Colonic mucosa (tissue), 4 donors: Measurements from ENCODE around the gene CACNG4. TPM values are rescaled to one million over a fixed set of nuclear protein-coding genes. Genes with fewer than 3 reads are reported as not detected.

ENCODE experiments used
- DNase-seq: peaks from one replicate; pipeline ENCODE4 v3.0.0-alpha.2; 2020
- H3K27ac ChIP-seq: fragments of 200-600 bp; one replicate; pipeline ENCODE4 v1.8.0; 2021
- H3K27me3 ChIP-seq: fragments of 200-600 bp; one replicate; pipeline ENCODE4 v1.8.0; 2021
- H3K36me3 ChIP-seq: fragments of 200-600 bp; one replicate; pipeline ENCODE4 v1.8.0; 2021
- H3K4me1 ChIP-seq: fragments of 200-600 bp; one replicate; pipeline ENCODE4 v1.8.0; 2021; ENCODE audit warnings: mild to moderate bottlenecking
- H3K4me3 ChIP-seq: fragments of 200-600 bp; one replicate; pipeline ENCODE4 v1.8.0; 2021
- H3K9ac ChIP-seq, 2 donors: one replicate each; pipeline ENCODE4 v1.7.0; 2013; ENCODE audit warnings: control low read depth in 2 of 2, low read depth in 2 of 2, low read length in 2 of 2
- H3K9me3 ChIP-seq: fragments of 200-600 bp; one replicate; pipeline ENCODE4 v1.8.0; 2021
- intact Hi-C: fragments of 100-400 bp; cut with DNase I; formaldehyde crosslinking; loops from one replicate; pipeline ENCODE4 v1.14.1; 2022
- total RNA-seq, 2 donors: library from RNA; stranded (reverse); fragmentation: NEBNext Ultra II Directional in 1 of 2; extraction: Animal tissue kit (Norgen Biotek cat#: 25700) in 1 of 2; gene quantifications; one replicate each; pipeline ENCODE4 v1.2.1, GENCODE V29; 2021
- TF ChIP-seq, protein P1 (sequence below): fragments of 200-600 bp; IDR thresholded peaks from one replicate; pipeline ENCODE4 v1.8.0; 2022; ENCODE audit warnings: antibody characterized with exemption, mild to moderate bottlenecking
- donor health status: healthy.
- donor health status: DM: no; HTN: no; CAD: no.
- donor health status: DM: no; HTN: no; CAD: no.

Gene CACNG4
- total RNA-seq, 2 donors from 2014 or later: 0.20 to 0.35 TPM

DNA sequence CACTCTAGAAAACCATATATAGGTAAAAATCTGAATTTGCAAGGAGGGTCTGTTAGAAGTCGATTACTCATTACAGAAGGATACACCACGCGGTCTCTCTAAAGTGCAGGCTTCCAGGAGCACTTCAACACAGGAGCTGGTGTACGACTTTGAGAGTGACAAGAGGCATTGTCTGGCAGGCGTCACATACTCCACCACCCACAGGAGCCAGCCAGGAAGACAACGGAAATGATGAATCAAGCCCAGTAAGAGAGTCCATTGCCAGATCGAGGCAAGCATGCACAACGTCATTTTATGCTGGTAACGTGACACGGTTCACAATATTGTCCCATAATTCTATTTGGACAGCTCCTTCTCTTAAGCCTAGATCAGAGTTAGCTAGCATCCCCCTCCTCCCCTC, 15.0 kb upstream of the CACNG4 start:
- Histone ChIP-seq H3K4me3 (no peak overlapping the region), H3K27me3 (no peaks in the 10 kb centered on the region)
- DNase-seq: no peak

DNA sequence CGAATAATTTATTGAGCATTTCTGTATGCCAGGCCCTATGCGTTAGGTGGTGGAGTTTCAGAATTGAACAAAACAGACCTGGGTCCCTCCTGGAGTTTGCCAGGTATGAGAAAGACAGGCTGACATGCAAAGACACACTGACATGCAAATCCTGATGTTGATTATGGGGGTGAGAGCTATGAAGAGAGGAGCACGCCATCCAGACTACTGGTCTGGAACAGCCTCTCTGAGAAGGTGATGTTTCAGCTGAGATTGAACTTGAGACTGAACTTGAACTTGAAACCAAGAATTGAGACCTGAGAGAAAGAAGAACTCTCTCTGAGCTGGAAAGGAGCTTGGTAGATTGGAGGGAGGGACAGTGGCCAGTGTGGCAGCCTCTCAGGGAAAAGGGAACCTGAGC, 14.2 kb upstream of the CACNG4 start:
- peaks cover 8% of the 10 kb centered on the region for H3K4me1 ChIP-seq
- H3K4me3 ChIP-seq: no peak overlapping the region
- TF ChIP-seq, protein P1, sequence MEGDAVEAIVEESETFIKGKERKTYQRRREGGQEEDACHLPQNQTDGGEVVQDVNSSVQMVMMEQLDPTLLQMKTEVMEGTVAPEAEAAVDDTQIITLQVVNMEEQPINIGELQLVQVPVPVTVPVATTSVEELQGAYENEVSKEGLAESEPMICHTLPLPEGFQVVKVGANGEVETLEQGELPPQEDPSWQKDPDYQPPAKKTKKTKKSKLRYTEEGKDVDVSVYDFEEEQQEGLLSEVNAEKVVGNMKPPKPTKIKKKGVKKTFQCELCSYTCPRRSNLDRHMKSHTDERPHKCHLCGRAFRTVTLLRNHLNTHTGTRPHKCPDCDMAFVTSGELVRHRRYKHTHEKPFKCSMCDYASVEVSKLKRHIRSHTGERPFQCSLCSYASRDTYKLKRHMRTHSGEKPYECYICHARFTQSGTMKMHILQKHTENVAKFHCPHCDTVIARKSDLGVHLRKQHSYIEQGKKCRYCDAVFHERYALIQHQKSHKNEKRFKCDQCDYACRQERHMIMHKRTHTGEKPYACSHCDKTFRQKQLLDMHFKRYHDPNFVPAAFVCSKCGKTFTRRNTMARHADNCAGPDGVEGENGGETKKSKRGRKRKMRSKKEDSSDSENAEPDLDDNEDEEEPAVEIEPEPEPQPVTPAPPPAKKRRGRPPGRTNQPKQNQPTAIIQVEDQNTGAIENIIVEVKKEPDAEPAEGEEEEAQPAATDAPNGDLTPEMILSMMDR: no peak
- H3K36me3 ChIP-seq: no peaks in the 10 kb centered on the region
- no peak for DNase-seq
- H3K27me3 ChIP-seq: no peaks in the 10 kb centered on the region
- H3K9me3 ChIP-seq: no peaks in the 10 kb centered on the region
- H3K27ac ChIP-seq: no peak overlapping the region
- H3K9ac ChIP-seq: no peak overlapping the region
- intact Hi-C loops: no loop called here

More for the DNA sequence above, 15.0 kb upstream of the CACNG4 start:
- TF ChIP-seq, protein P1: no peak
- no peak overlapping the region for H3K27ac ChIP-seq
- H3K9me3 ChIP-seq: no peaks in the 10 kb centered on the region
- no peak overlapping the region for H3K9ac ChIP-seq
- H3K36me3 ChIP-seq: no peaks in the 10 kb centered on the region
- intact Hi-C loops: no loop called here
- peaks cover 8% of the 10 kb centered on the region for H3K4me1 ChIP-seq

DNA sequence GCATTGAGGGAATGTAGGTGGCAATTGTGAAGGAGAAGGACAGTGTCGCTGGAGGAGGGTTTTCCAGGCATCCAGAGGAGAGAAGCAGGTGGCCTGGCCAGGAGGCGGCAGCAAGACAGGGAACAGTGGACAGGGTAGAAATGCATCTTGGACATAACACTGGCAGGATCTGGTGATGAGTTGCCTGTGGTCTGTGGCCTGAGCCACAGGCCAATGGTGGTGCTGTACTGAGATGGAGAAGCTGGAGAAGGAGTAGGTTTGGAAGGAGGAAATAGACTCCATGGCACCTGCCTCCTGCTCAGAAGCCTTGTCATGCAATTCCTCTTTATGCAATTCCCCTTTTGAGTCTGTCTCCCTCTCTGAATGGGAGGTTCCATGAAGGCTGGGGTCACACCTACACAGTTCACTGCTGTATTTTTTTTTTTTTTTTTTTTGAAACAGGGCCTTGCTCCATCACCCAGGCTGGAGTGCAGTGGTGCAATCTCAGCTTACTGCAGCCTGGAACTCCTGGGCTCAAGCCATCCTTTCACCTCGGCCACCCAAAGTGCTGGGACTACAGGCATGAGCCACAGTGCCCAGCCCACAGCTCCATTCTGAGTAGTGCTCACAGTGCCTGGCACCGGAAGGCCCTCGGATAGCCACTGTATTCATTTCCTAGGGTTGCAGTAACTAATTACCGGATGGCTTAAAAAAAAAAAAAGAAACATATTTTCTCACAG, 13.5 kb upstream of the CACNG4 start:
- Histone ChIP-seq H3K4me3 (no peak overlapping the region), H3K27me3 (no peaks in the 10 kb centered on the region), H3K36me3 (no peaks in the 10 kb centered on the region), H3K9ac (no peak overlapping the region), H3K4me1 (peaks cover 8% of the 10 kb centered on the region), H3K9me3 (no peaks in the 10 kb centered on the region), H3K27ac (no peak overlapping the region)
- intact Hi-C loops: no loop called here
- no peak for DNase-seq
- TF ChIP-seq, protein P1: no peak

GRCh38 chr17:66951605-66951953, 12.9 kb upstream of the CACNG4 start:
- H3K4me1 ChIP-seq: peaks cover 8% of the 10 kb centered on the region
- H3K9ac ChIP-seq: no peak overlapping the region
- H3K27me3 ChIP-seq: no peaks in the 10 kb centered on the region
- no peaks in the 10 kb centered on the region for H3K36me3 ChIP-seq
- DNase-seq: no peak
- H3K4me3 ChIP-seq: no peak overlapping the region
- intact Hi-C loops: no loop called here
- H3K9me3 ChIP-seq: no peaks in the 10 kb centered on the region
- TF ChIP-seq, protein P1: no peak
- H3K27ac ChIP-seq: no peak overlapping the region

DNA sequence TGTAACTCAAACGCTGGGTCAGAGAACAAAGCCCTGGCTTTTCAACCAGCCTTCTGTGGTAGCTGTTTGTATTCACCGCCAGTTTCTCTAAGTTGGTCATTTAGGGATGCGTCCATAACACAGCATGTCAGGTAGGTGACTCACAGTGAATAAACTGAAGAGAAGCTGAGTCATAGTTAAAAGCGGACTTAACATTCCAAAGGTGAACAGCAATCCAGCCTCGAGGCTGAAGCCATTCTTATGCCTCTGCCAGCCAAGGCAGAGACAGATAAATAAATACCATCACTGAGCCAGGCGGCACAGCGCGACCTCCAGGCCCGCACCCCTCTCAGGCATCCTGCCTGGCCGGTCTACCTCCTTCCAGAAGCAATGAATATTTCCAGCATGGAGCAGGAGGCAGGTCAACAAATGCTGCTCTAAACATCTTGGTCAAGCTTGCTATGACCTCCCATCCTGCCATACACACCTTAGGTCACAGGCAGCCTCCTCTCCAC, 12.4 kb upstream of the CACNG4 start:
- DNase-seq: no peak
- no peak overlapping the region for H3K9ac ChIP-seq
- intact Hi-C loops: no loop called here
- H3K36me3 ChIP-seq: no peaks in the 10 kb centered on the region
- TF ChIP-seq, protein P1: no peak
- no peak overlapping the region for H3K27ac ChIP-seq
- peaks cover 8% of the 10 kb centered on the region for H3K4me1 ChIP-seq
- H3K27me3 ChIP-seq: no peaks in the 10 kb centered on the region
- no peak overlapping the region for H3K4me3 ChIP-seq
- no peaks in the 10 kb centered on the region for H3K9me3 ChIP-seq
